OCI-LY1 (cell line): ENCODE results near the gene CD74.
A peak's percentile ranks its signal among the peaks of the same experiment; 100 is the strongest.

Experiments
- H2AFZ ChIP-seq: fragments of 200-600 bp; sonication (generic), shearing (Covaris generic); 2 replicates; pipeline ENCODE4 v1.6.0; 2014; ENCODE audit warnings: antibody characterized with exemption, mild to moderate bottlenecking, low read length
- H3F3A ChIP-seq: fragments of 200-600 bp; sonication (generic), shearing (Covaris generic); 2 replicates; pipeline ENCODE4 v1.6.0; 2014; ENCODE audit warnings: mild to moderate bottlenecking, antibody characterized with exemption, low read length, moderate library complexity; ENCODE audit not compliant: insufficient read depth
- H3K27ac ChIP-seq: fragments of 200-600 bp; sonication (generic); 2 replicates; pipeline ENCODE4 v1.5.1; 2014; ENCODE audit warnings: low read length, mixed run types, mild to moderate bottlenecking, low read depth; ENCODE audit not compliant: poor library complexity, severe bottlenecking
- H3K27me3 ChIP-seq: fragments of 200-600 bp; sonication (generic); 2 replicates; pipeline ENCODE4 v1.6.0; 2014; ENCODE audit warnings: antibody characterized with exemption, mild to moderate bottlenecking, low read length, moderate library complexity; ENCODE audit not compliant: insufficient read depth
- H3K36me3 ChIP-seq: fragments of 200-600 bp; sonication (generic); 2 replicates; pipeline ENCODE4 v1.6.1; 2014; ENCODE audit warnings: mild to moderate bottlenecking, antibody characterized with exemption, low read length, moderate library complexity, mixed read lengths; ENCODE audit not compliant: insufficient read depth
- H3K4me1 ChIP-seq: fragments of 200-600 bp; sonication (generic); 2 replicates; pipeline ENCODE4 v1.5.1; 2014; ENCODE audit warnings: mild to moderate bottlenecking, low read length, moderate library complexity; ENCODE audit not compliant: insufficient read depth, severe bottlenecking
- H3K4me2 ChIP-seq: fragments of 200-600 bp; sonication (generic), shearing (Covaris generic); 2 replicates; pipeline ENCODE4 v1.6.1; 2014; ENCODE audit warnings: low read length
- H3K4me3 ChIP-seq: fragments of 200-600 bp; sonication (generic); 2 replicates; pipeline ENCODE4 v1.5.1; 2014; ENCODE audit warnings: low read length, low read depth, mild to moderate bottlenecking, mixed read lengths; ENCODE audit not compliant: poor library complexity, severe bottlenecking
- H3K79me2 ChIP-seq: fragments of 200-600 bp; shearing (Covaris generic); 2 replicates; pipeline ENCODE4 v1.6.1; 2016; ENCODE audit warnings: mixed run types, low read length, mixed read lengths; ENCODE audit not compliant: insufficient read depth
- H3K9ac ChIP-seq: fragments of 200-600 bp; sonication (generic), shearing (Covaris generic); 2 replicates; pipeline ENCODE4 v1.6.1; 2014; ENCODE audit warnings: mild to moderate bottlenecking, low read length, mixed read lengths
- H3K9me2 ChIP-seq: fragments of 200-600 bp; sonication (generic), shearing (Covaris generic); 2 replicates; pipeline ENCODE4 v1.6.1; 2014; ENCODE audit warnings: low read depth, mild to moderate bottlenecking, low read length, mixed read lengths
- H3K9me3 ChIP-seq: fragments of 200-600 bp; shearing (Covaris generic); 2 replicates; pipeline ENCODE4 v1.6.1; 2014; ENCODE audit warnings: low read length, mixed read lengths
- H4K20me1 ChIP-seq: fragments of 200-600 bp; sonication (generic), shearing (Covaris generic); 2 replicates; pipeline ENCODE4 v1.6.0; 2016; ENCODE audit warnings: mild to moderate bottlenecking, low read length; ENCODE audit not compliant: insufficient read depth
- EZH2 ChIP-seq: fragments of 200-600 bp; sonication (generic), shearing (Covaris generic); IDR thresholded peaks from 2 replicates; pipeline ENCODE4 v1.8.0; 2017; ENCODE audit warnings: borderline replicate concordance, mixed run types, mild to moderate bottlenecking, antibody characterized with exemption, low read length, moderate library complexity, mixed read lengths
- TF ChIP-seq, protein P1 (sequence below): fragments of 200-600 bp; sonication (generic), shearing (Covaris generic); IDR thresholded peaks from 2 replicates; pipeline ENCODE4 v1.5.1; 2017; ENCODE audit warnings: mild to moderate bottlenecking, antibody characterized with exemption, low read length, moderate library complexity, mixed read lengths

The CD74 gene

DNA sequence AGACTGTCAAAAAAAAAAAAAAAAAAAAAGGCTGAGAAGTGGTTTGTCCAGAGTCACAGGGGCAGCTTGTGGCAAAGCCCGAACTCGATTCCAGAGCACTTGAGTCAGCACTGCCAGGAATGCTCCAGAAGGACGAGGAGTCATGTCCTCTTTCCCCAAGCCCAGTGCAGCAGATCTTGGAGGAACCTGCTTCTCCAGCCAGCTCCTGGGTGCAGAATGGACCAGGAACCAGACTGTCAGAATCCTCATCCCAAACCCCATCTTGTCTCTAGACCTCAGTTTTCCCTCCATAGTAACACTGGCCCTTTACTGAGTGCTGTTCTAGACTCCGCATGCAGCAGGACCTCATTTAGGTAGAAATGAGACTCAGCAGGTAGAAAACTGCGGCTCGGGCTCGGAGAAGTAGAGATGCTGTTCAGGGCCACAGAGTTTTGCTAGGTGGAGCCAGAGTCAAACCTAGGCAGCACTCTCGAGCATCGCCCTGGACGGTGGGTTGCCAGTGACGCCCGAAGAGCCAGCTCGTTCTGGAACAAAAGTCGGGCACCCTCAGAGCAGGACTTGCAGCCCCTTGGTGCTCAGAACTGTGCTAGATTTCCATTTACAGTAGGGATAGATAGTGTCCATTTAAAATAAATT lies 15.4 kb downstream of the CD74 start:
- no peak overlapping the region for H3K4me2 ChIP-seq
- H3K79me2 ChIP-seq, result no peaks in the 10 kb centered on the region
- no peaks in the 10 kb centered on the region for H4K20me1 ChIP-seq
- no peaks in the 10 kb centered on the region for H3K9me2 ChIP-seq
- H3K4me3 ChIP-seq, result no peak overlapping the region
- no peak overlapping the region for H3K27ac ChIP-seq
- H3K27me3 ChIP-seq, result no peaks in the 10 kb centered on the region
- H3K36me3 ChIP-seq, result peaks cover 94% of the 10 kb centered on the region
- peaks cover 6% of the 10 kb centered on the region for H3K4me1 ChIP-seq
- no peak overlapping the region for H2AFZ ChIP-seq
- H3K9ac ChIP-seq, result no peak overlapping the region
- TF ChIP-seq EZH2, result no peak
- TF ChIP-seq, protein P1, sequence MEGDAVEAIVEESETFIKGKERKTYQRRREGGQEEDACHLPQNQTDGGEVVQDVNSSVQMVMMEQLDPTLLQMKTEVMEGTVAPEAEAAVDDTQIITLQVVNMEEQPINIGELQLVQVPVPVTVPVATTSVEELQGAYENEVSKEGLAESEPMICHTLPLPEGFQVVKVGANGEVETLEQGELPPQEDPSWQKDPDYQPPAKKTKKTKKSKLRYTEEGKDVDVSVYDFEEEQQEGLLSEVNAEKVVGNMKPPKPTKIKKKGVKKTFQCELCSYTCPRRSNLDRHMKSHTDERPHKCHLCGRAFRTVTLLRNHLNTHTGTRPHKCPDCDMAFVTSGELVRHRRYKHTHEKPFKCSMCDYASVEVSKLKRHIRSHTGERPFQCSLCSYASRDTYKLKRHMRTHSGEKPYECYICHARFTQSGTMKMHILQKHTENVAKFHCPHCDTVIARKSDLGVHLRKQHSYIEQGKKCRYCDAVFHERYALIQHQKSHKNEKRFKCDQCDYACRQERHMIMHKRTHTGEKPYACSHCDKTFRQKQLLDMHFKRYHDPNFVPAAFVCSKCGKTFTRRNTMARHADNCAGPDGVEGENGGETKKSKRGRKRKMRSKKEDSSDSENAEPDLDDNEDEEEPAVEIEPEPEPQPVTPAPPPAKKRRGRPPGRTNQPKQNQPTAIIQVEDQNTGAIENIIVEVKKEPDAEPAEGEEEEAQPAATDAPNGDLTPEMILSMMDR, result peak; percentile 25; the same call in 1 of the 2 replicates
- no peaks in the 10 kb centered on the region for H3K9me3 ChIP-seq
- no peaks in the 10 kb centered on the region for H3F3A ChIP-seq

DNA sequence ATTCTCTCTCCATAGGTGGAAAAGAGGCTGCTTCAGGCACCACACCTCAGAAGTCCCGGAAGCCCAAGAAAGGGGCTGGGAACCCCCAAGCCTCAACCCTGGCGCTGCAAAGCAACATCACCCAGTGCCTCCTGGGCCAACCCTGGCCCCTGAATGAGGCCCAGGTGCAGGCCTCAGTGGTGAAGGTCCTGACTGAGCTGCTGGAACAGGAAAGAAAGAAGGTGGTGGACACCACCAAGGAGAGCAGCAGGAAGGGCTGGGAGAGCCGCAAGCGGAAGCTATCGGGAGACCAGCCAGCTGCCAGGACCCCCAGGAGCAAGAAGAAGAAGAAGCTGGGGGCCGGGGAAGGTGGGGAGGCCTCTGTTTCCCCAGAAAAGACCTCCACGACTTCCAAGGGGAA lies 16.4 kb downstream of the CD74 start:
- TF ChIP-seq EZH2, result no peak
- TF ChIP-seq, protein P1, result no peak
- Histone ChIP-seq H3K4me2 (no peak overlapping the region), H3K9me3 (no peaks in the 10 kb centered on the region), H3F3A (no peaks in the 10 kb centered on the region), H3K79me2 (no peaks in the 10 kb centered on the region), H3K4me3 (no peak overlapping the region), H3K27ac (no peak overlapping the region), H2AFZ (no peak overlapping the region), H3K9me2 (no peaks in the 10 kb centered on the region), H4K20me1 (no peaks in the 10 kb centered on the region), H3K9ac (no peak overlapping the region), H3K36me3 (peaks cover 94% of the 10 kb centered on the region), H3K4me1 (peaks cover 6% of the 10 kb centered on the region), H3K27me3 (no peaks in the 10 kb centered on the region)

DNA sequence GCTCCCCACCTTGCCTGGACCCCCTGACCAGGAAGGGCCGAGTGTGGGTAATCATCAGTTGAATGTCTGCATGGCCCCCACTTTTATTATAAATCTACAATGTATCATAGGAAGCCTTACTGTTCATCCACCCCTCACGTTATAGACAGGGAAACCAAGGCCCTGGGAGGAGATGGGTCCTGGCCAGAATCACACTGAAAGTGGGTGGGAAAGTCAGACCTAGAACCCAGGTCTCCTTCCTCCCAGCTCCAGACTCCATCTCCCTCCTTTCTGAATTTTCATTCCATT lies 17.1 kb downstream of the CD74 start:
- H3K27ac ChIP-seq, result no peak overlapping the region
- H3K79me2 ChIP-seq, result no peaks in the 10 kb centered on the region
- no peaks in the 10 kb centered on the region for H3F3A ChIP-seq
- no peaks in the 10 kb centered on the region for H4K20me1 ChIP-seq
- no peak overlapping the region for H3K4me3 ChIP-seq
- peaks cover 6% of the 10 kb centered on the region for H3K4me1 ChIP-seq
- H2AFZ ChIP-seq, result no peak overlapping the region
- no peak overlapping the region for H3K4me2 ChIP-seq
- no peaks in the 10 kb centered on the region for H3K9me3 ChIP-seq
- TF ChIP-seq, protein P1, result no peak
- TF ChIP-seq EZH2, result no peak
- no peak overlapping the region for H3K9ac ChIP-seq
- H3K27me3 ChIP-seq, result no peaks in the 10 kb centered on the region
- H3K9me2 ChIP-seq, result no peaks in the 10 kb centered on the region
- H3K36me3 ChIP-seq, result peaks cover 94% of the 10 kb centered on the region
